HG03442 (cell line): ENCODE results near the gene ADM2.
A peak's percentile ranks its signal among the peaks of the same experiment; 100 is the strongest.
"Not testable (repeated sequence)": the region's sequence is repeated elsewhere in the genome, so short reads cannot be mapped to it uniquely, and the experiment has no call there.

Experiments
- ATAC-seq: cut with Tn5 transposase; IDR thresholded peaks from one replicate; pipeline ENCODE4 v1.9.1; 2021; ENCODE audit warnings: mild to moderate bottlenecking, moderate library complexity; ENCODE audit not compliant: unreplicated experiment

The ADM2 gene

DNA sequence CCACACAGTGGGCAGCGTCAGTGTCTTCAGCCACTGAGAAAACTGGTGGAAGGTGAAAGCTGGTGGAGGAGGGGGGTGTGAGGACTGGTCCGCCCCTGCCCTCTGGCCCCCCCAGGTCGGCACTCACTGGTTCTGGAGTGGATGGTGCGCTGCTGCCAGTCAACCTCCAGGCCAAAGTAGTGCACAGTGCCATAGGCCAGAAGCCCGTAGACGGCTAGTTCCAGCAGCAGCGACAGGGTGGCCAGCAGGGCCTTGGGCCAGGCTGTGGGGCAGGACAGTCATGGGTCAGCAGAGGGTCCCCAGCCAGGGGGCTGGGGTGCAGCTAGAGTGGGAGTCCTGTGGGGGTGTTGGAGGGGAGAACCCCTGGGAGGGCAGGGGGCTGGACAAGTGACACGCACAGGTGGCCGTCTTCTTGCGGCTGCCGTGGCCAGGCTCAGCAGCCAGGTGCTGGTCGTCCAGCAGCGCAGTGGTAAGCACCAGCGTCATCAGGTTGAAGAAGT, 24.0 kb downstream of the ADM2 start:
- no peak for ATAC-seq

GRCh38 chr22:50505776-50506610, 24.6 kb downstream of the ADM2 start:
- ATAC-seq = no peak

DNA sequence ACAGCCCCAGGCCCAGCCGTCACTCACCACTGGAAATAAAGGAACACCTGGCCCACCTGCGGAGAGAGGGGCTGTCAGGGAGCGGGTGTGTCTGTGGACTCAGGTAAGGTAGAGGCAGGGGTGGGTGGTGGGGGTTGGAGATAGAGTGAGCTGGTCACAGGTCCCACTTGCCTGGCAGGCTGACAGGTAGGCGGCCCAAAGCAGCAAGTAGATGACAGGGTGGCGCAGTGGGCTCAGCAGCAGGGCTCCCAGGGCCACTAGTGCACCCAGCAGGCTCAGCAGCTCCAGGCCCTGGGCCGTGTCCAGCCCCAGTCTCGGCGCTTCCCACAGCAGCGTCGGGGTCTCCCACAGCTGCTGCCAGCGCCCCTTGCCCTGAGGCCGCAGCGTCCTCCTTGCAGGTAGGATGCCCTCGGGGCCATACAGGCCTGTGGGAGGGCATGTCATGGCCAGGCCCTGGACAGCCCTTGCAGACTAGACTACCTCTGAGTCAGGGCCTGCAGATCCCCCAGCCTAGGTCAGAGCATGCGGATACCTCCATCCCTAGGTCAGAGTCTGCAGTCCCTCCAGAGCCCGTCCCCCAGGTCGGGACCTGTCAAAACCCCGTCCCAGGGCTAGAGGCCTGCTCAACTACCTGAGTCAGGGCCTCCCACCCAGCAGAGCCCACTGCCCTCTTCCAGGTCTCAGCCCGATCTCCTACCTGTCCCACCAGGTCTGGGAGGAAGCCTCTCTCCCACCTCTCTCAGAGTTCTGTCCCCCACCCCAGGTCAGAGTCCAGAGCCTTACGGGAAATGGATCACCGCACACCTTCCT, 25.5 kb downstream of the ADM2 start:
- peak; percentile 3 for ATAC-seq

GRCh38 chr22:50507421-50507990, 26.2 kb downstream of the ADM2 start, which contains the start of gene LMF2:
Gene LMF2, minus strand, starts transcription at chr22:50507702. Its CDS starts 27 bp downstream, at chr22:50507675.
- ATAC-seq = peak; percentile 51

- peak; percentile 59 for ATAC-seq
These were observed 26.9 kb downstream of the ADM2 start, which contains the start of gene NCAPH2 for GRCh38 chr22:50507991-50508884. Gene NCAPH2, plus strand, starts transcription at chr22:50508224. Its CDS starts 114 bp downstream, at chr22:50508338.

DNA sequence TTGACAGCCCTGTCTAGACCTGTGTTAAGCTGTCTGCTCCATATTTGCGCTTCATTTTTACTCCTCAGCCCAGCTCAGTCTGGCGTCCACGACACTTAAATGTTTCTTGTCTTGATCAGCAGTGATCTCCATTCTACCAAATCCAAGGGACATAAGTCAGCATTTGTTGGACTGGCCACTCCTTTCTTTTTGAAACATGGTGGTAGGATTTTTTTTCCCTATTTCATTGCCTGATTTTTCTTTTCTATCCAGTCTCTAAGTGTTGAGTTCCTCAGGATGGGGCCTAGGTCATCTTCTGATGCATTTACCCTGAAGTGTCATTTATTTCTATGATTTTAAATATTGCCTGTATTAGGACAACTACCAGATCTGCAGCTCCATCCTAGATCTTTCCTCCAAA, 27.6 kb downstream of the ADM2 start:
- no peak for ATAC-seq

DNA sequence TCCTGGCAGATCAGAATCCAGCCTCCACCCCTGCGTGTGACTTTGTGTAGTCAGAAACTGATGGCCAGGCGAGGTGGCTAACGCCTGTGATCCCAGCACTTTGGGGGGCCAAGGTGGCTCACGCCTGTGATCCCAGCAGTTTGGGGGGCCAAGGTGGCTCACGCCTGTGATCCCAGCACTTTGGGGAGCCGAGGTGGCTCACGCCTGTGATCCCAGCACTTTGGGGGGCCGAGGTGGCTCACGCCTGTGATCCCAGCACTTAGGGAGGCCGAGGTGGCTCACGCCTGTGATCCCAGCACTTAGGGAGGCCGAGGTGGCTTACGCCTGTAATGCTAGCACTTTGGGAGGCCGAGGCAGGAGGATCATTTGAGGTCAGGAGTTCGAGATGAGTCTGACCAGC, 31.8 kb downstream of the ADM2 start:
- ATAC-seq = no peak

DNA sequence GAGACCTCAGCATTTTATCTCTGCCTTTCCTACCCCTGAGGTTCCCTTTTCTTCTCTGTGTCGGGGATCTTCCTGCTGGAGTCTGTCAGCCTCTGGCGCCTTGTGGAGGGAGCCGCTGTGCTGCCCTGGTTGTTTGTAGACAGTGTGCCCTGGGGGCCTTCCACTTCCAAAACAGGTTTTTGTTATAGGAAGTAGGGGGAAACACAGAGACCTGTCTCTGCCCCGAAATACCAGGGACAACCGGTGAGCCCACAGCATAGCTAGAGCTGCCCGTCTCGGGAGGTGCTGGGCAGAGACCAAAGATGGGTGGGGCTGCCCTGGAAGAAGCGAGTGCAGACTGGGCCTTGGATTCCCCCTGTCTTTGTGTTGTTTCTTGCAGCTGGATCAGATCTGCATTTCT, 34.7 kb downstream of the ADM2 start:
- no peak for ATAC-seq

DNA sequence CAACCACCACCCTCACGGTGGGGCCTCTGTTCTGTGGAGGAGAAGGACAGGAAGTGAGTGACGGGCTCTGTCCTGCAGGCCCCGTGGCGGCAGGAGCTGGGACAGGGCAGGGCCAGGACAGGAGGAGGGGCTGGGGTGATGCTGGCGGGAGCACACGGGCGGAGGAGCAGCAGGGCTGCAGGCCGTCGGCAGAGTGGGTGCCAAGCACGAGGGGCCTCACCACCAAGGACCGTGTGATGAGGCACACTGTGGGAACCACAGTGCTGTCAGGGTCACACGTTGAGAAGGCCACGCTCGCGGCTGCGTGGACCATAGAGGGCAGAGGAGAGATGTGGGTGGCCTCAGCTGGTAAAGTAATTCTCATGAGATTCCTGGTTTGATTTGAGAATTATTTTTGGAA, 35.5 kb downstream of the ADM2 start:
- ATAC-seq = no peak

DNA sequence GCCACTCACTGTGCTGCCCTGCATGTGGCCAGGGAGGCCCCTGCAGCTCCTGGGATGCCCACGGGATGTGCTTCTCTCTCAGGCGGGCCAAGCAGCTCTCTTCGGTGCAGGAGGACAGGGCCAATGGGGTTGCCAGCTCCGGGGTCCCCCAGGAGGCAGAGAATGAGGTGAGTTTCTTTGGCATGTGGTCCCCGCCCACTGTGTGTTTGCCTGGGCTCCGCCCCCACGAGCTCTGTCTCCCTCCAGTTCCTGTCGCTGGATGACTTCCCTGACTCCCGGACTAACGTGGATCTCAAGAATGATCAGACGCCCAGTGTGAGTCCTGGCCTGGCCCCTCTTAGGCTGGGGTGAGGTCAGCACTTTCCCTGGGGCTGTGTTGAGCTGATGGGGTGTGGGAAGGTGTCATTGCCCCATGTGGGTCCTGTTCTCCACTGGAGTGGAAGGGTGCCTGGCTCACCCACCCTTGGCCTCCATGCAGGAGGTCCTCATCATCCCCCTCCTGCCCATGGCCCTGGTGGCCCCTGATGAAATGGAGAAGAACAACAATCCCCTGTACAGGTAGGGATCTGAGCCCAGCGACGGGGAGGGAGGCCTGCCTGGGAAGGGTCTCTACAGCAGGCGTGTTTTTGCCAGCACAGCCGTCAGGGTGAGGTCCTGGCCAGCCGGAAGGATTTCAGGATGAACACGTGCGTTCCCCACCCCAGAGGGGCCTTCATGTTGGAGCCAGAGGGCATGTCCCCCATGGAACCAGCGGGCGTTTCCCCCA, 36.3 kb downstream of the ADM2 start:
- ATAC-seq = no peak

DNA sequence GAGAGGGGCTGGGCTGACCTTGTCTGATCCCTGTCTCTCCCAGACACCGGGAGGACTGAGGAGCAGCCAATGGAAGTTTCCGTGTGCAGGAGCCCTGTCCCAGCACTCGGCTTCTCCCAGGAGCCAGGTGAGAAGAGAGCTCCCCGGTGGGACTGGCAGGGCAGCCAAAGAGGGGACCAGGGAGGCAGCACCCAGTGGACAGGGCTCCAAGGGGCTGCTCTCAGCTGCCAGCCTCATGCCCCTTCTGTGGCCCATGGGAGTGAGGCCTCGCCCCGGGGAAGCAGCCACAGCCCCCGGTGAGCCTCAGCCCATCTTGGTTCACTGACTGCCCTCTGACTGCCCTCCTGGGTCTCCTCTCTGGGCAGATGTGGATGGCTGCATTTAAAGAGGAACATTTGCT, 37.3 kb downstream of the ADM2 start:
- no peak for ATAC-seq

GRCh38 chr22:50519151-50519550, 37.8 kb downstream of the ADM2 start:
- no peak for ATAC-seq

DNA sequence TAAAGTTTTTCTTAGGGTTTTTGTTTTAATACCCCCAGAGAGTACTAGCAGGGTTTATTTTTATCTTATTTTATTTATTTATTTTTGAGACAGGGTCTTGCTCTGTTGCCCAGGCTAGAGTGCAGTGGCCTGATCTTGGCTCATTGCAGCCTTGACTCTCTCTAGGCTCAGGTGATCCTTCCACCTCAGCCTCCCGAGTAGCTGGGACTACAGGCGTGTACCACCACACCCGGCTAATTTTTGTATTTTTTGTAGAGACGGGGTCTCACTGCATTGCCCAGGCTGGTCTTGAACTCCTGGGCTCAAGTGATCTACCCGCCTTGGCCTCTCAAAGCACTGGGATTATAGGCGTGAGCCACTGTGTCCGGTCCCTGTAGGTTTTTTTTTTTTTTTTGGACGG, 38.8 kb downstream of the ADM2 start:
- ATAC-seq = not testable (repeated sequence)

- no peak for ATAC-seq
These were observed 39.6 kb downstream of the ADM2 start for GRCh38 chr22:50520826-50521453.

DNA sequence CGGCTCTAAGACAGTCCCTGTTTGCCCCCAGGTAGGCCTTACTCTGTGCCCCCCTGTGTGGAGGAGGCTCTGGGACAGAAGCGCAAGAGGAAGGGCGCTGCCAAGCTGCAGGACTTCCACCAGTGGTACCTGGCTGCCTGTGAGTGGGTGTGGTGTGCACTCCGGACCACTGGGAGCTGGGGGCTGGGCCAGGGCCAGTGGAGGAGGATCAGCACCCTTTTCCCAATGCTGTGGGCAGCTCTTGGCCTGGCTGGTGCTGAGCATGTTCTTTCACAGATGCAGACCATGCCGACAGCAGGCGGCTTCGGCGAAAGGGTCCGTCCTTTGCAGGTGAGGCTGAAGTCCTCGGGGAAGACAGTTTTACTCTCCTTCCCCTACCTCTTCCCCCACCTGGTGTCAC, 40.4 kb downstream of the ADM2 start:
- no peak for ATAC-seq

DNA sequence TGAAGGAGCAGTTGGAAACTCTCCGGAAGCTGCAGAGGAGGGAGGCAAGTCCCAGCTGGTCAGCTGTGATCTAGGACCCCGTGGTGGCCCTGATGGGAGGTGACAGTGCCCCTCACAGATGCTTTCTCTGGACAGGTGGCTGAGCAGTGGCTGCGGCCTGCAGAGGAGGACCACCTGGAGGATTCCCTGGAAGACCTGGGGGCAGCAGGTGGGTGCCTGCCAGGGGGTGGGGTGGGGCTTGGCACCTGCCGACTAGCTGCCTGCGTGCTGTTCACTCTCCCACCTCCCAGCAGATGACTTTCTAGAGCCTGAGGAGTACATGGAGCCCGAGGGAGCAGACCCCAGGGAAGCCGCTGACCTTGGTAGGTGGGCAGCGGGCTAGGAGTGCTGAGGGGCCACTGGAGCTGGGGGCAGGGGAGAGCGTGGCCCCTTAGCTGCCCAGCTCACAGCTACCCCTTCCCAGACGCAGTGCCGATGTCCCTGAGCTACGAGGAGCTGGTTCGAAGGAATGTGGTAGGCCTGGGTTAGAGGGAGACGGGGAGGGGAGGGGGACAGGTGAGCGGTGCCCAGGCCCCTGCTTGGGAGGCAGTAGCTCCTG, 41.0 kb downstream of the ADM2 start:
- no peak for ATAC-seq

- ATAC-seq = no peak
These were observed 41.6 kb downstream of the ADM2 start for GRCh38 chr22:50522806-50523438.

- ATAC-seq = no peak
These were observed 42.1 kb downstream of the ADM2 start for GRCh38 chr22:50523458-50523805.
